Measurements from ENCODE around the gene VAV1. TPM values are rescaled to one million over a fixed set of nuclear protein-coding genes. Genes with fewer than 3 reads are reported as not detected.

Gene VAV1
- total RNA-seq, 1 donor from 2014 or later, result 36.2 TPM

DNA sequence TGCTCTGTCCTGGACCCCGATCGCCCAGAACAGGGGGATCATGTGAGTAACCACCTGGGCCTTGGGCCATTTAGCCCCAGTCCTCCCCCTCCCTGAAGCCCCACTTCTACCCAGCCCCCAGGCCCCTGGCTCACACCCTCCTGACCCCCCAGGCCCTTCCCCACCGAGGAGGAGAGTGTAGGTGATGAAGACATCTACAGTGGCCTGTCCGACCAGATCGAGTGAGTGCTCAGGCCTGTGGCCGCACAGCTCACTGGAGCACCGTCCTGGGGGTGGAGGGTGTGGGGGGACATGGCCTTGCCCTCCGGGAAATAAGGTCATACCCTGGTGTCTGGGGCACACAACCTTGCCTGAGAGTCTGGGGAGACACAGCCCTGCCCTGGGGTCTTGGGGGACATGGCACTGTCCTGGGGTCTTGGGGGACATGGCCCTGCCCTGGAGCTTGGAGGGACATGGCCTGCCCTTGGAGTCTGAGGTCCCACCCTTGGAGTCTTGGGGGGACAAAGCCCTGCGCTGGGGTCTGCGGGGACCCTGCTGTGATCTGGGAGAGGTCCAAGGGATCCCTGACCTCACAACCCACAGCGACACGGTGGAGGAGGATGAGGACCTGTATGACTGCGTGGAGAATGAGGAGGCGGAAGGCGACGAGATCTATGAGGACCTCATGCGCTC lies 49.3 kb downstream of the VAV1 start:
- Histone ChIP-seq H3K9me3 (no peaks in the 10 kb centered on the region), H3K4me3 (no peak overlapping the region), H3K27me3 (ENCODE audit: low read depth) (no peaks in the 10 kb centered on the region), H3K36me3 (peaks cover 33% of the 10 kb centered on the region), H3K4me1 (no peaks in the 10 kb centered on the region), H3K27ac (no peak overlapping the region)
- intact Hi-C loops (cut with DNase I), result no loop called here
- peak; percentile 34 for DNase-seq
- ATAC-seq, result peak; percentile 11 to 25
- TF ChIP-seq, protein P1, sequence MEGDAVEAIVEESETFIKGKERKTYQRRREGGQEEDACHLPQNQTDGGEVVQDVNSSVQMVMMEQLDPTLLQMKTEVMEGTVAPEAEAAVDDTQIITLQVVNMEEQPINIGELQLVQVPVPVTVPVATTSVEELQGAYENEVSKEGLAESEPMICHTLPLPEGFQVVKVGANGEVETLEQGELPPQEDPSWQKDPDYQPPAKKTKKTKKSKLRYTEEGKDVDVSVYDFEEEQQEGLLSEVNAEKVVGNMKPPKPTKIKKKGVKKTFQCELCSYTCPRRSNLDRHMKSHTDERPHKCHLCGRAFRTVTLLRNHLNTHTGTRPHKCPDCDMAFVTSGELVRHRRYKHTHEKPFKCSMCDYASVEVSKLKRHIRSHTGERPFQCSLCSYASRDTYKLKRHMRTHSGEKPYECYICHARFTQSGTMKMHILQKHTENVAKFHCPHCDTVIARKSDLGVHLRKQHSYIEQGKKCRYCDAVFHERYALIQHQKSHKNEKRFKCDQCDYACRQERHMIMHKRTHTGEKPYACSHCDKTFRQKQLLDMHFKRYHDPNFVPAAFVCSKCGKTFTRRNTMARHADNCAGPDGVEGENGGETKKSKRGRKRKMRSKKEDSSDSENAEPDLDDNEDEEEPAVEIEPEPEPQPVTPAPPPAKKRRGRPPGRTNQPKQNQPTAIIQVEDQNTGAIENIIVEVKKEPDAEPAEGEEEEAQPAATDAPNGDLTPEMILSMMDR (IDR thresholded peaks at IDR 0.05), result no peak

DNA sequence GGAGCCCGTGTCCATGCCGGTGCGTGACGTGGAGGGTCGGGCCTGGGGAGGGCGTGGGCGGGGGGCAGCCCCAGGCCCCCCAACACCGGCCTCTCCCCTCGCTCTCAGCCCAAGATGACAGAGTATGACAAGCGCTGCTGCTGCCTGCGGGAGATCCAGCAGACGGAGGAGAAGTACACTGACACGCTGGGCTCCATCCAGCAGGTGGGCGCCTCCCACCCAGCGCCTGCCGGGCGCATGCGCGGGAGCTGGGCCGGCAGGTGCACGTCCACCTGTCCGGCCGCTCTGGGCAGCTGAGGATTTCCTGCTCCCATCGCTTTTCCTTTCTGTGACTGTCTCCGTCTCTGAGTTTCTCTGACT lies 49.8 kb downstream of the VAV1 start:
- Histone ChIP-seq H3K27ac (no peak overlapping the region), H3K4me1 (no peaks in the 10 kb centered on the region), H3K4me3 (no peak overlapping the region), H3K27me3 (ENCODE audit: low read depth) (no peaks in the 10 kb centered on the region), H3K36me3 (peaks cover 33% of the 10 kb centered on the region), H3K9me3 (no peaks in the 10 kb centered on the region)
- intact Hi-C loops (cut with DNase I), result no loop called here
- TF ChIP-seq, protein P1 (IDR thresholded peaks at IDR 0.05), result no peak
- ATAC-seq, result peak in 1 of 2 donors; percentile 30
- peak; percentile 30 for DNase-seq

DNA sequence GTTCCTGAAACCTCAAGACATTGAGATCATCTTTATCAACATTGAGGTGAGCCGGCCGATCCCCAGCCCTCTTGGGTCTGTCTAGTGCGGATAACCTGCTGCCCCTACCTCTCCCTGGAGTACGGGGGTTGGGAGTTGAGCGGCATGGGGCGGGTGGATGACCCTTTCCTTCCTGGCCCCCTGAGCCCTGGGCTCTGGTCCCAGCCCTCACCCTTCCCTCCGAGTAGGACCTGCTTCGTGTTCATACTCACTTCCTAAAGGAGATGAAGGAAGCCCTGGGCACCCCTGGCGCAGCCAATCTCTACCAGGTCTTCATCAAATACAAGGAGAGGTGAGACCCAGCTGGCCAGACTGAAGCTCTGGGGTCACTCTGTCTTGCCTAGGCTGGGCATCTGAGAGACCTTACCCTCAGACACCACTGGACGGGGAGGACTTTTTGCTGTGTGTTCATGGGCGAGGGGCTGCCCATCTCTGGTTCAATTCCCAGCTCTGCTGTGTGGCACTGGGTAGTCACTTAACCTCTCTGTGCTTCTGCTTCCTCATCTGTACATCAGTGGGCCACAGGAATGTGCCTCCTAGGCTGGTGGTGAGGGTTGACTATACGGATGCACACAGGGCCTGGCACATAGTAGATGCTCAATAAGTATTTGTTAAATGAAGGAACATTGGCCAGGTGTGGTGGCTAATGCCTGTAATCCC lies 52.7 kb downstream of the VAV1 start:
- TF ChIP-seq, protein P1 (IDR thresholded peaks at IDR 0.05), result no peak
- Histone ChIP-seq H3K27ac (no peak overlapping the region), H3K9me3 (no peaks in the 10 kb centered on the region), H3K4me3 (no peak overlapping the region), H3K27me3 (ENCODE audit: low read depth) (peaks cover 11% of the 10 kb centered on the region), H3K36me3 (peaks cover 45% of the 10 kb centered on the region), H3K4me1 (no peaks in the 10 kb centered on the region)
- DNase-seq (no peak), ATAC-seq (no peak)
- intact Hi-C loops (cut with DNase I), result no loop called here

DNA sequence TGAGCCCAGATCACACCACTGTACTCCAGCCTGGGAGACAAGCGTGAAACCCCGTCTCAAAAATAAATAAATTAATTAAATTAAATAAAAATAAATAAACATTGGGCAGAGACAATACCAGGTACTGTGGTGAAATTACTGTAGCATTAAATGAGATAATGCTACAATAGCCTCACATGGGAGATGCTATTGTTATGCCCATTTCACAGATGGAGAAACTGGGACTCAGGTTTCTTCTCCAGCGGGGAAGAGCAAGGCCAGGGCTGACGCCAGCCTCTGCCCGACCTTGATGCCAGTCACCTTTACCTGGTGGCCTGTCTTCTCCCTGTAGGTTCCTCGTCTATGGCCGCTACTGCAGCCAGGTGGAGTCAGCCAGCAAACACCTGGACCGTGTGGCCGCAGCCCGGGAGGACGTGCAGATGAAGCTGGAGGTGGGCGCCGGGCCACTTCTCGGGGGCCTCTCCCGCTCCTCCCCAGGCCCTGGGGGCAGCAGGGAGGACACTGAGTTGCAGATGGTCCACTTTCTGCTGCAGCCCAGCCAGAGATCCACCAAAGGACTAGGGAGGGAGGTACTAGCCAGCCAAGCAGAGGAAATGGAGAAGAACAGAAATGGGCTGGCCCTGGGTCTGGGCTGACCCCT lies 53.9 kb downstream of the VAV1 start:
- ATAC-seq (no peak), DNase-seq (no peak)
- intact Hi-C loops (cut with DNase I), result no loop called here
- Histone ChIP-seq H3K36me3 (peaks cover 43% of the 10 kb centered on the region), H3K27me3 (ENCODE audit: low read depth) (peaks cover 11% of the 10 kb centered on the region), H3K9me3 (no peaks in the 10 kb centered on the region), H3K27ac (no peak overlapping the region), H3K4me1 (no peaks in the 10 kb centered on the region), H3K4me3 (no peak overlapping the region)
- TF ChIP-seq, protein P1 (IDR thresholded peaks at IDR 0.05), result no peak

- intact Hi-C loops (cut with DNase I), result no loop called here
- DNase-seq (no peak), ATAC-seq (peak; percentile 25 to 37)
- Histone ChIP-seq H3K9me3 (no peaks in the 10 kb centered on the region), H3K36me3 (peaks cover 32% of the 10 kb centered on the region), H3K27me3 (ENCODE audit: low read depth) (peaks cover 11% of the 10 kb centered on the region), H3K4me1 (no peaks in the 10 kb centered on the region), H3K4me3 (no peak overlapping the region), H3K27ac (no peak overlapping the region)
- TF ChIP-seq, protein P1 (IDR thresholded peaks at IDR 0.05), result no peak
Observed at GRCh38 chr19:6828306-6828697, 55.8 kb downstream of the VAV1 start.

All from lower lobe of right lung (tissue), 2 donors.